ENCODE measurements around the gene PPP4R3B. TPM values are rescaled to one million over a fixed set of nuclear protein-coding genes. Genes with fewer than 3 reads are reported as not detected.
"Not testable (repeated sequence)": the region's sequence is repeated elsewhere in the genome, so short reads cannot be mapped to it uniquely, and the experiment has no call there.

PPP4R3B gene
- total RNA-seq, 2 experiments from 2014 or later = 42.3 to 68.4 TPM

DNA sequence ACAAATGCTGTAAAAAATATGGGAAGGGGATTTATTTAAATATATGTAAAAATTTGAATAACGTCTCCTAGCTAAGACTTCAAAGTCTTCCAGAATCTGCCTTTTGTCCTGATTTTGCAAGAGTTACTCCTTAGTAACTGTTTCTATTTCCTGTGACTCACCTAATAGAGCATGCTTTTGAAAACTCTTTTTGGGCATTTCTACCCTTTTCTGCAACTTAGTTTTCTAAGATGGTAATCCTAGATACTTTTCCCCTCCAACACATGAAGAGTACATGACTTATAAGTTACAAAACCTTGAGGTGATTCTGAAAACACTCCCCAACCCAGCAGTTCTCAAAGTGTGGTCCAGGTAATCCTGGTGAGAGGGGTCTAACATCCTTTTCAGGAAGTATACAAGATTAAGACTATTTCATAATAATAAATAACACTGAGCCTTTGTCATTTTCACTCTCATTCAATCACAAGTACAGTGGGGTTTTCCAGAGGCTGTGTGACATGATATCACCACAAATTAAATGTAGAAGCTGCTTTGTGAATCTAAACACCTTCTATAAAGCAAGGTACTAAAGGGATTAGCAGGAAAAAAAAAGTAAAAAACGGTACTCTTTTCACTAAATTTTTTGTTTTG is 31.9 kb downstream of the PPP4R3B start:
- CTCF ChIA-PET (ENCODE audit: unreplicated experiment) = interaction anchor here (0.6 kb wide), 1 partner anchor 33 kb away, joined by 3 read pairs; no protein-coding TSS in a partner anchor
- H2AFZ ChIP-seq (ENCODE audit: low read length) = no peak overlapping the region
- H4K20me1 ChIP-seq (ENCODE audit: insufficient read depth, low read length) = no peaks in the 10 kb centered on the region
- H3K27ac ChIP-seq (ENCODE audit: low read depth, low read length, poor library complexity, severe bottlenecking) = no peak overlapping the region
- no peaks in the 10 kb centered on the region for H3K9me3 ChIP-seq (ENCODE audit: low read length)
- no peaks in the 10 kb centered on the region for H3K9me2 ChIP-seq (ENCODE audit: insufficient read depth, low read length)
- no TSS peak for BruUV-seq (replicated peaks)
- no peak for DNase-seq (ENCODE audit: low spot score)
- TF ChIP-seq, protein P1, sequence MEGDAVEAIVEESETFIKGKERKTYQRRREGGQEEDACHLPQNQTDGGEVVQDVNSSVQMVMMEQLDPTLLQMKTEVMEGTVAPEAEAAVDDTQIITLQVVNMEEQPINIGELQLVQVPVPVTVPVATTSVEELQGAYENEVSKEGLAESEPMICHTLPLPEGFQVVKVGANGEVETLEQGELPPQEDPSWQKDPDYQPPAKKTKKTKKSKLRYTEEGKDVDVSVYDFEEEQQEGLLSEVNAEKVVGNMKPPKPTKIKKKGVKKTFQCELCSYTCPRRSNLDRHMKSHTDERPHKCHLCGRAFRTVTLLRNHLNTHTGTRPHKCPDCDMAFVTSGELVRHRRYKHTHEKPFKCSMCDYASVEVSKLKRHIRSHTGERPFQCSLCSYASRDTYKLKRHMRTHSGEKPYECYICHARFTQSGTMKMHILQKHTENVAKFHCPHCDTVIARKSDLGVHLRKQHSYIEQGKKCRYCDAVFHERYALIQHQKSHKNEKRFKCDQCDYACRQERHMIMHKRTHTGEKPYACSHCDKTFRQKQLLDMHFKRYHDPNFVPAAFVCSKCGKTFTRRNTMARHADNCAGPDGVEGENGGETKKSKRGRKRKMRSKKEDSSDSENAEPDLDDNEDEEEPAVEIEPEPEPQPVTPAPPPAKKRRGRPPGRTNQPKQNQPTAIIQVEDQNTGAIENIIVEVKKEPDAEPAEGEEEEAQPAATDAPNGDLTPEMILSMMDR (conservative IDR thresholded peaks at IDR 0.05; ENCODE audit: low read length) = no peak
- TF ChIP-seq EZH2phosphoT487 (IDR thresholded peaks at IDR 0.05; ENCODE audit: borderline replicate concordance, low read depth, low read length) = no peak
- POLR2A ChIA-PET = no interaction called here
- H3K4me1 ChIP-seq (ENCODE audit: insufficient read depth, low read length, poor library complexity, severe bottlenecking) = no peaks in the 10 kb centered on the region
- H3K36me3 ChIP-seq (ENCODE audit: insufficient read depth, low read length) = peaks cover 85% of the 10 kb centered on the region
- H3K4me2 ChIP-seq (ENCODE audit: low read length) = no peak overlapping the region
- peaks cover 13% of the 10 kb centered on the region; the same call in 1 of the 2 replicates for H3K79me2 ChIP-seq (ENCODE audit: insufficient read depth, low read depth, low read length)
- no peak overlapping the region for H3K4me3 ChIP-seq (ENCODE audit: low read depth, low read length, poor library complexity, severe bottlenecking)
- intact Hi-C loops (cut with micrococcal nuclease; ENCODE audit: unreplicated experiment) = no loop called here

DNA sequence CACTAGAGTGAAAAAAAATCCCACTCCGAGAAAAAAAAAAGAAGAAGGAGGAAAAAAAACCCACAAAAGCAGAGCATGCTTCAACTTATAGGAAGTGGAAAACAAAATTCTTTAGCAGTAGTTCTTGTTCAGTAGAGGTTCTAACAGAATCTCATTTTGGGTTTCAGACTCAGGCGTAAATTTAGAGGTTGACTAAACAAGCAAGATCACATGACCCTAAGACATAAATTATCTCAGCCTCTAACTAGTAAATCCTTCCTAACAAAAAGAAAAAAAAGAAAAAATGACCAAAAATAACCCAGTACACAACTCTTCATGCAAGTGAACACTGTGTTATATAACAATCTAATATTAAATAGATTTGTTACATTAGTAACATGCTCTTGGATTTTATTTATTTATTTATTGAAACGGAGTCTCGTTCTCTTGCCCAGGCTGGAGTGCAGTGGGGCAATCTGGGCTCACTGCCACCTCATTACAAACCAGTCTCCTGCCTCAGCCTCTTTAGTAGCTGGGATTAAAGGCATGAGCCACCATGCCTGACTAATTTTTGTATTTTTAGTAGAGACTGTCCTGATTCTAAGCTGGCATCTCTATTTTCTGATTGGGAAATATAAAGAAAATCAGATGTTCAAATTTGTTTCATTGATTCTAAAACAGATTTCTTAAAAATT is 35.4 kb downstream of the PPP4R3B start:
- DNase-seq (ENCODE audit: low spot score) = no peak
- TF ChIP-seq EZH2phosphoT487 (IDR thresholded peaks at IDR 0.05; ENCODE audit: borderline replicate concordance, low read depth, low read length) = no peak
- TF ChIP-seq, protein P1 (conservative IDR thresholded peaks at IDR 0.05; ENCODE audit: low read length) = no peak
- ChIA-PET CTCF (ENCODE audit: unreplicated experiment) (no interaction called here), POLR2A (interaction anchor here (0.8 kb wide), 2 partner anchors 36 to 1010 kb away, joined by 3 to 4 read pairs; partner anchors contain the start of gene PPP4R3B)
- Histone ChIP-seq H4K20me1 (ENCODE audit: insufficient read depth, low read length) (no peaks in the 10 kb centered on the region), H3K4me3 (ENCODE audit: low read depth, low read length, poor library complexity, severe bottlenecking) (no peak overlapping the region), H3K79me2 (ENCODE audit: insufficient read depth, low read depth, low read length) (peaks cover 13% of the 10 kb centered on the region; the same call in 1 of the 2 replicates), H3K9me3 (ENCODE audit: low read length) (no peaks in the 10 kb centered on the region), H3K4me2 (ENCODE audit: low read length) (no peak overlapping the region), H3K36me3 (ENCODE audit: insufficient read depth, low read length) (peaks cover 97% of the 10 kb centered on the region), H3K27ac (ENCODE audit: low read depth, low read length, poor library complexity, severe bottlenecking) (no peak overlapping the region), H3K9me2 (ENCODE audit: insufficient read depth, low read length) (no peaks in the 10 kb centered on the region), H3K4me1 (ENCODE audit: insufficient read depth, low read length, poor library complexity, severe bottlenecking) (no peaks in the 10 kb centered on the region), H2AFZ (ENCODE audit: low read length) (no peak overlapping the region)
- no TSS peak for BruUV-seq (replicated peaks)
- intact Hi-C loops (cut with micrococcal nuclease; ENCODE audit: unreplicated experiment) = no loop called here

DNA sequence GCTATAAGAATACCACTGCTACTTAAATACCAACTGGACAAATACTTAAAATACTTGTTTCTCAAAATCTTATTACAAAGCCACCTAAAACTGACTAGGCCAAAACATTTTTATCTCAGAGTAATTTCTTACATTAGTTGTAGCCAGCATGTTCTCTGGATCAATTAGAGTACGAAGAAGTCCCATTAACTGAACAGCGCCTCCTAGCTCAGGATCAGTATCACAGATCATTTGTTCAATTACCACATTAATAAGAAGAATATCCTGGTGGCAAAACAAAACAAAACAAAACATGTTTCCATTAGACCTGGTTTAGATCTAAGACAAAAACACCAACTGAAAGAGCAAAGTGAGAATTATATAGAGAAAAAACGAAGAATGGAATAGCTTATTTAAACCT is 36.0 kb downstream of the PPP4R3B start:
- no peak for DNase-seq (ENCODE audit: low spot score)
- Histone ChIP-seq H3K9me3 (ENCODE audit: low read length) (no peaks in the 10 kb centered on the region), H2AFZ (ENCODE audit: low read length) (no peak overlapping the region), H3K27ac (ENCODE audit: low read depth, low read length, poor library complexity, severe bottlenecking) (no peak overlapping the region), H3K36me3 (ENCODE audit: insufficient read depth, low read length) (peaks cover 97% of the 10 kb centered on the region), H3K9me2 (ENCODE audit: insufficient read depth, low read length) (no peaks in the 10 kb centered on the region), H3K79me2 (ENCODE audit: insufficient read depth, low read depth, low read length) (peaks cover 11% of the 10 kb centered on the region; the same call in 1 of the 2 replicates), H4K20me1 (ENCODE audit: insufficient read depth, low read length) (no peaks in the 10 kb centered on the region), H3K4me3 (ENCODE audit: low read depth, low read length, poor library complexity, severe bottlenecking) (no peak overlapping the region), H3K4me2 (ENCODE audit: low read length) (no peak overlapping the region), H3K4me1 (ENCODE audit: insufficient read depth, low read length, poor library complexity, severe bottlenecking) (no peaks in the 10 kb centered on the region)
- BruUV-seq (replicated peaks) = no TSS peak
- ChIA-PET CTCF (ENCODE audit: unreplicated experiment) (no interaction called here), POLR2A (interaction anchor here (0.8 kb wide), 2 partner anchors 37 to 1010 kb away, joined by 3 to 4 read pairs; partner anchors contain the start of gene PPP4R3B)
- no peak for TF ChIP-seq EZH2phosphoT487 (IDR thresholded peaks at IDR 0.05; ENCODE audit: borderline replicate concordance, low read depth, low read length)
- TF ChIP-seq, protein P1 (conservative IDR thresholded peaks at IDR 0.05; ENCODE audit: low read length) = peak; percentile 76
- intact Hi-C loops (cut with micrococcal nuclease; ENCODE audit: unreplicated experiment) = no loop called here

DNA sequence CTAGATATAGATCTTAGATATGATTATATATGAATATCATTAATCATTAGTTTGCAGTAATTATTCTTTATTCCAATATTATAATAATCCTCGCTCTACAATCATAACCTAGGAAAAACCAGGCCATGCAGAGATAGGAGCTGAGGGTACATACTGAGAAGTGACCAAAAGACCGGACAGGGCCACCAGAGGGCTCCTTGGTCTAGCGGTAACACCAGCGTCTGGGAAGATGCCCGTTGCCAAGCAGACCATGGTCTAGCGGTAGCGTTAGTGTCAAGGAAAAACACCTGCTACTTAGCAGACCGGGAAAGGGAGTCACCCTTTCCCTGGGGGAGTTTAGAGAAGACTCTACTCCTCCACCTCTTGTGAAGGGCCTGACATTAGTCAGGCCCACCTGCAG is 48.4 kb downstream of the PPP4R3B start:
- H3K4me2 ChIP-seq (ENCODE audit: low read length); BruUV-seq (replicated peaks); H3K79me2 ChIP-seq (ENCODE audit: insufficient read depth, low read depth, low read length); H3K9me2 ChIP-seq (ENCODE audit: insufficient read depth, low read length); DNase-seq (ENCODE audit: low spot score); H2AFZ ChIP-seq (ENCODE audit: low read length); POLR2A ChIA-PET; H3K4me1 ChIP-seq (ENCODE audit: insufficient read depth, low read length, poor library complexity, severe bottlenecking); H4K20me1 ChIP-seq (ENCODE audit: insufficient read depth, low read length); H3K9me3 ChIP-seq (ENCODE audit: low read length); H3K27ac ChIP-seq (ENCODE audit: low read depth, low read length, poor library complexity, severe bottlenecking); intact Hi-C loops (cut with micrococcal nuclease; ENCODE audit: unreplicated experiment); H3K4me3 ChIP-seq (ENCODE audit: low read depth, low read length, poor library complexity, severe bottlenecking); CTCF ChIA-PET (ENCODE audit: unreplicated experiment): not testable (repeated sequence)
- H3K36me3 ChIP-seq (ENCODE audit: insufficient read depth, low read length) = peaks cover 56% of the 10 kb centered on the region

Measured in OCI-LY7 (cell line).